Hematopoietic multipotent progenitor cell treated with erythropoietin and hydrocortisone succinate and interleukin-3 and kit ligand, for 8 days (in vitro differentiated cells): Measurements from ENCODE around the gene ZNF30.
A peak's percentile ranks its signal among the peaks of the same experiment; 100 is the strongest.
"Not testable (repeated sequence)": the region's sequence is repeated elsewhere in the genome, so short reads cannot be mapped to it uniquely, and the experiment has no call there.

ENCODE experiments used
- DNase-seq: peaks from one replicate; pipeline ENCODE4 v3.0.0-alpha.2; 2015

The ZNF30 gene

DNA sequence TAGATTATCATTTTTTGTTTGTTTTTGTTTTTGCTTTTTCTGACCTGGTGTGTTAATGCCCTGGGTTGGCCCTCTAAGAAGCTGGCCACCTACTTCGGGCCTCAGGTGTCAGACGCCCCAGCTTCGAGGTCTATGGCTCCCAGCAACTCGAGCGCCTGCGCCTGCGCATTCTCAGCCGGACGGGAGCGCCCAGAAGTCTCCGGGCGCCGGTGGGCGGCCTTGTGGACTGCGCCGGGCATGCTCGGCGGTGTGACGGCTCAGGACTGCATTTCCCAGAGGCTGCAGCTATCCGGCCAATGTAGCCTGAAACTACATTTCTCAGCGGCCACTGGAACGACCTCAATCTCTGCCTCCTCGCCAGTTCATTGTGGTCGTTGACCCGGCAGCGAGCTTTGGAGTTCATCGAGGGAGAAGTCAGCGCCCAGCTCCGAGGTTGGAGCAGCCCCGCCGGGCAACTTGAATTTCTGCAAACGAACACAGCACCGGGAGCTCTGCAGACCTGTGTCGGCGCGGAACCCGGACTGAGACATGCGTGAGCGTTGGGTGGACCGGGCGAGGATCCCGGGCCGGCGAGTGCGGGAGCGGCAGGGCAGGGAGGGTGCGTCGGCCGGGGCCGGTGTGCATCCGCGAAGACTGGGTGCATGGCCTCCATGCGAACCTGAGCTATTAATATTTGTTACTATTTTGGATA lies at the start of gene ZNF30:
TSS of gene ZNF30 (plus strand) at position 219 of the 691 bp plus-strand sequence. CDS start 3,045 bp downstream, outside the sequence.
- DNase-seq: peak; percentile 80

GRCh38 chr19:34879563-34879962 lies 47.1 kb upstream of the ZNF30 start:
- DNase-seq: no peak

- DNase-seq: no peak
Observed at GRCh38 chr19:34880034-34880433, 46.7 kb upstream of the ZNF30 start.

DNA sequence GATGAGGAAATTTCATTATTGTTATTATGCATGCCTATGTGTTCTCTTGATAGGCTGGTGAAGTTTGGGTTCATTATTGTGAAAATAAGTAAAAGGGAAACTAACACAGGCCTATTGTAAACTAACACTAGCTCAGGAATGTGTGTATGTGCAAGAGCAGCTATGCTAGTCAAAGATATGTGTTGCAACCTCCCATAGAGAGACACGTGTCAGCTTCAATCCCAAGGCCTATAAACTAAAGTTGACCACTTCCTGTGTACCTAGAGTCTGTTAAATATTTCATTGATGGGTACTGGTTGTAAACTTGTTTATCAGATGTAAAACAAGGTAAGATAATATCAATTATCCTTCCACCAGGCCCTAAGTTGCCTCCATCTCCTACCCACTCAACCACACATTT lies 44.7 kb upstream of the ZNF30 start:
- no peak for DNase-seq

GRCh38 chr19:34888091-34888490 lies 38.6 kb upstream of the ZNF30 start:
- DNase-seq: no peak

- no peak for DNase-seq
Observed at GRCh38 chr19:34900245-34900644, 26.5 kb upstream of the ZNF30 start.

GRCh38 chr19:34904664-34905527 lies 21.8 kb upstream of the ZNF30 start:
- no peak for DNase-seq

DNA sequence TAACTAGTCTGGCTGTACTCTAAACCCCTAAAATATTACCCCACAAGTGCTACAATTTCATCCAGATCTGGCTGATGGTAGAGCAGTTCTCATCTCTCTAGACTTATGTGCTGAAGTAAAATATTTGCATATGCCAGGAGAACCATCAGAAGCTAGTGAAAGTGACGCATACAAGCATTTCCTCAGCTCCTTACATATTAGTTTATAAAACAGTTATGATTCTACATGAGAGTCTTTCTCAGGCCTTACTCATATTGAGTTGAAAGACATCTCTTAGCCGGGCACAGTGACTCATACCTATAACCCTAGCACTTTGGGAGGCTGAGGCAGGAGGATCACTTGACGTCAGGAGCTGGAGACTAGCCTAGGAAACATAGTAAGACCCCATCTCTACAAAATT lies 15.9 kb upstream of the ZNF30 start:
- no peak for DNase-seq

GRCh38 chr19:34917144-34917543 lies 9.6 kb upstream of the ZNF30 start:
- DNase-seq: not testable (repeated sequence)

GRCh38 chr19:34918190-34918589 lies 8.5 kb upstream of the ZNF30 start:
- DNase-seq: no peak

- not testable (repeated sequence) for DNase-seq
Observed at GRCh38 chr19:34920090-34920786, 6.5 kb upstream of the ZNF30 start.

- DNase-seq: no peak
Observed at GRCh38 chr19:34925278-34925855, 1.3 kb upstream of the ZNF30 start.

DNA sequence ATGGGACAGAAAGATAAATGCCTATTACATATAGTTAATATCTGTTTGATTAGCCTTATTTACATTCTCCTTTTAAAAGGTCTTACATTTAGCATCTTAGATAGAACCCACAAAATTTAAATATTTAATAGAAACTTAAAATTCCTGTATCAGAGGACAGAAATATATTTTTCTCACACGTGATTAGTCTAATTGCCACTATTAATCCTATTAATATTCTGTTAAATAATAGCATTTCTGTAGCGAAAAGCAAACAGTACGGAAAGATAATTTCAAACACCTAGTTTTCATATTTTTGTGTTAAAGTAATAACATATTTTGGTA lies 380 bp upstream of the ZNF30 start:
- DNase-seq: no peak

GRCh38 chr19:34932494-34932893 lies 5.8 kb downstream of the ZNF30 start:
- DNase-seq: no peak

DNA sequence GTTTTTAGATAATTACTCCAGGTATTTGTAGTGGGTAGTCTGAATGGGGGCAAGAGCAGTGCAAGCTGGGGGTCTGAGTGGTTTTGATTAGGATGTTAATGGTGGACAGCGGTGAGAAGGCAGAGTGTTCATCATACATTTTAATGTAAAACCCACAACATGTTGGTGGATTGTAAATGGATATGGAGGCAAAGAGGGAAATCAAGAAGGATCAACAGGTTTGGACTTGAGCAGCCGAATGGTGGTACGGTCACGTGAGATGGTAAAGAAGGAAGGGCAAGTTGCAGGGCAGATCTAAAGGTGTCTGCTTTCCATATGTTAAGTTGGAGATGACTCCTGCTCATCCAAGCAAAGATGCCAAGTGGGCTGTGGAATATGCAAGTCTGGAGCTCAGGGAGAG lies 9.5 kb downstream of the ZNF30 start:
- no peak for DNase-seq

DNA sequence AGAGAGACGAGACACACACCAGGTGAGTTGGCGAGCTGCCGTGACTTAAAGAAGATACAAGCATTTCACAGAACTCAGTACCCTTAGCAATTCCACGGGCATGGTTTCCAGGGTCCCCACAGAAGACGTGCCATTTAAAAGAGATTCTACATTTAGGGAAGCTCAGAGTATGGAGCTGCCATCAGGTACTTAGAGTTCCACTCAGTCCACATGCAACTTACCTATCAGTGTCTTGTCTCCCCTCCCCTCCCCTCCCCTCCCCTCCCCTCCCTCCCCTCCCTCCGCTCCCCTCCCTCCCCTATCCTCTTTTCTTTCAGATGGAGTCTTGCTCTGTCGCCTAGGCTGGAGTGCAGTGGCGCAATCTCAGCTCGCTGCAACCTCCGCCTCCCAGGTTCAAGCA lies 12.2 kb downstream of the ZNF30 start:
- DNase-seq: no peak

- DNase-seq: no peak
Observed at GRCh38 chr19:34943861-34944573, 17.3 kb downstream of the ZNF30 start.

- no peak for DNase-seq
Observed at GRCh38 chr19:34953092-34953491, 26.4 kb downstream of the ZNF30 start.

- DNase-seq: no peak
Observed at GRCh38 chr19:34957830-34958751, 31.4 kb downstream of the ZNF30 start.

GRCh38 chr19:34959021-34959420 lies 32.3 kb downstream of the ZNF30 start:
- no peak for DNase-seq

GRCh38 chr19:34960103-34960805 lies 33.6 kb downstream of the ZNF30 start:
- DNase-seq: no peak
